Testis (tissue), 3 donors: ENCODE results near the gene SLC16A8. TPM values are rescaled to one million over a fixed set of nuclear protein-coding genes. Genes with fewer than 3 reads are reported as not detected.
A peak's percentile ranks its signal among the peaks of the same experiment; 100 is the strongest.

Experiments used
- DNase-seq: peaks from one replicate; pipeline ENCODE4 v3.0.0-alpha.2; 2019
- H3K27ac ChIP-seq, 2 donors: fragments of 200-600 bp; sonication (generic); one replicate each; pipeline ENCODE4 v1.5.1; 2019
- H3K27me3 ChIP-seq: fragments of 200-600 bp; sonication (generic); one replicate; pipeline ENCODE4 v1.5.1; 2019
- H3K36me3 ChIP-seq: fragments of 200-600 bp; sonication (generic); one replicate; pipeline ENCODE4 v1.5.1; 2017; ENCODE audit warnings: low read depth; ENCODE audit errors: missing control alignments
- H3K4me1 ChIP-seq: fragments of 200-600 bp; sonication (generic); one replicate; pipeline ENCODE4 v1.5.1; 2019
- H3K4me3 ChIP-seq, 2 donors: fragments of 200-600 bp; sonication (generic); one replicate each; pipeline ENCODE4 v1.5.1; 2017 to 2019
- H3K9me3 ChIP-seq: fragments of 200-600 bp; sonication (generic); one replicate; pipeline ENCODE4 v1.5.1; 2017
- CTCF ChIP-seq, 3 experiments: fragments of 450-650 bp in 2 of 3; fragments of 200-600 bp in 1 of 3; sonication (generic) in 1 of 3; IDR thresholded peaks; one replicate each; pipeline ENCODE4 v1.5.1; 2016 to 2019; ENCODE audit warnings: antibody characterized with exemption in 3 of 3, mild to moderate bottlenecking in 2 of 3, moderate library complexity in 1 of 3
- POLR2A ChIP-seq: fragments of 450-650 bp; IDR thresholded peaks from one replicate; pipeline ENCODE4 v1.6.1; 2017; ENCODE audit warnings: antibody characterized with exemption, mild to moderate bottlenecking, moderate library complexity
- WGBS, 2 donors: methylation state at CpG; one replicate each; pipeline ENCODE4 v1.1.5; 2018; 5-methylcytosine and 5-hydroxymethylcytosine counted together
- intact Hi-C: fragments of 100-400 bp; cut with DNase I; formaldehyde crosslinking; loops from one replicate; pipeline ENCODE4 v1.15.1; 2023; ENCODE audit warnings: low total_unique reads
- polyA plus RNA-seq: library from polyadenylated mRNA; stranded (reverse); fragments of 350-450 nt; fragmentation: Illumina TruSeq; extraction: RNeasy Lipid Tissue Mini Kit (QIAGEN cat#74804); gene quantifications from one replicate; pipeline ENCODE4 v1.2.3, GENCODE V29; 2014; ENCODE audit warnings: low read depth, low replicate concordance; ENCODE audit not compliant: insufficient read depth
- total RNA-seq, 2 donors: library from RNA; depleted of rRNA; stranded (reverse); fragments of >200 nt; gene quantifications; one replicate each; pipeline ENCODE4 v1.2.3, GENCODE V29; 2016

SLC16A8 gene
- total and polyA plus RNA-seq, 3 donors from 2014 or later: 1.6 to 2.4 (median 2.0) TPM

- Histone ChIP-seq H3K27me3 (no peaks in the 10 kb centered on the region), H3K27ac (no peak overlapping the region), H3K4me1 (peaks cover 10% of the 10 kb centered on the region), H3K36me3 (no peaks in the 10 kb centered on the region), H3K4me3 (no peak overlapping the region), H3K9me3 (no peaks in the 10 kb centered on the region)
- intact Hi-C loops: loop anchor here (10.0 kb wide), 1 partner anchor 523 kb away; the partner anchor contains the start of gene DMC1
- peak; percentile 87 for DNase-seq
- TF ChIP-seq CTCF (IDR thresholded peaks at IDR 0.05): peak; percentile 87 to 89 (median 89)
- TF ChIP-seq POLR2A: no peak
- WGBS, 2 donors: 38 to 50% methylated on average over 19 to 29 of the region's 30 CpGs
Measured at GRCh38 chr22:38051900-38052862, 31.8 kb downstream of the SLC16A8 start.

GRCh38 chr22:38051261-38051660 lies 32.7 kb downstream of the SLC16A8 start:
- Histone ChIP-seq H3K4me1 (peaks cover 4% of the 10 kb centered on the region), H3K27ac (no peak overlapping the region), H3K4me3 (no peak overlapping the region), H3K9me3 (no peaks in the 10 kb centered on the region), H3K27me3 (no peaks in the 10 kb centered on the region), H3K36me3 (no peaks in the 10 kb centered on the region)
- 80 to 90% methylated on average over 8 of the region's 8 CpGs for WGBS, 2 donors
- TF ChIP-seq POLR2A (no peak), CTCF (IDR thresholded peaks at IDR 0.05) (no peak)
- intact Hi-C loops: loop anchor here (10.0 kb wide), 1 partner anchor 524 kb away; the partner anchor contains the start of gene DMC1
- no peak for DNase-seq

- WGBS, 2 donors: 87 to 92% methylated on average over 7 of the region's 7 CpGs
- H3K27ac ChIP-seq: no peak overlapping the region
- intact Hi-C loops: loop anchor here (10.0 kb wide), 1 partner anchor 524 kb away; the partner anchor contains the start of gene DMC1
- no peaks in the 10 kb centered on the region for H3K36me3 ChIP-seq
- H3K4me3 ChIP-seq: no peak overlapping the region
- H3K4me1 ChIP-seq: peaks cover 3% of the 10 kb centered on the region
- no peak for TF ChIP-seq CTCF (IDR thresholded peaks at IDR 0.05)
- no peak for TF ChIP-seq POLR2A
- DNase-seq: no peak
- H3K27me3 ChIP-seq: no peaks in the 10 kb centered on the region
- no peaks in the 10 kb centered on the region for H3K9me3 ChIP-seq
Measured at GRCh38 chr22:38050720-38051119, 33.3 kb downstream of the SLC16A8 start.

- no peak overlapping the region for H3K27ac ChIP-seq
- H3K4me3 ChIP-seq: no peak overlapping the region
- intact Hi-C loops: loop anchor here (10.0 kb wide), 1 partner anchor 525 kb away; the partner anchor contains the start of gene DMC1
- WGBS, 2 donors: 85 to 88% methylated on average over 16 to 20 of the region's 20 CpGs
- no peaks in the 10 kb centered on the region for H3K9me3 ChIP-seq
- no peaks in the 10 kb centered on the region for H3K36me3 ChIP-seq
- TF ChIP-seq CTCF (IDR thresholded peaks at IDR 0.05): no peak
- TF ChIP-seq POLR2A: no peak
- no peak for DNase-seq
- peaks cover 3% of the 10 kb centered on the region for H3K4me1 ChIP-seq
- no peaks in the 10 kb centered on the region for H3K27me3 ChIP-seq
Measured at GRCh38 chr22:38049812-38050619, 34.0 kb downstream of the SLC16A8 start.
